H1 (cell line): ENCODE data around the gene ZACN. TPM values are rescaled to one million over a fixed set of nuclear protein-coding genes. Genes with fewer than 3 reads are reported as not detected.

Source experiments
- CTCF ChIA-PET: fragments of 300-600 bp; sonication (Branson Sonifier 250); formaldehyde crosslinking; loops from one replicate; lab custom pipeline; 2021; ENCODE audit not compliant: partially characterized antibody; lab: Charles Lee
- POLR2A ChIA-PET: fragments of 300-600 bp; sonication (Branson Sonifier 250); formaldehyde crosslinking; loops from one replicate; lab custom pipeline; 2021; ENCODE audit warnings: inconsistent platforms; ENCODE audit not compliant: partially characterized antibody; lab: Charles Lee
- DNase-seq, 2 experiments: peaks; one replicate each; pipeline versions ENCODE4 v3.0.0 to v3.0.0-alpha.2; 2010 to 2022; ENCODE audit warnings: low spot score in 2 of 2, low read depth in 1 of 2, mixed read lengths in 1 of 2
- FAIRE-seq: peaks from 2 replicates; lab custom pipeline; 2011; peaks lifted over from hg19 to GRCh38; lab: Jason Lieb, UNC
- H2AFZ ChIP-seq: 2 replicates; pipeline ENCODE4 v1.8.1; 2012; ENCODE audit warnings: low read length, inconsistent platforms
- H2AK5ac ChIP-seq: 2 replicates; pipeline ENCODE4 v1.6.1; 2013; ENCODE audit warnings: low read depth, low read length
- H2BK120ac ChIP-seq: replicated peaks from 2 replicates; pipeline ENCODE3; 2013; ENCODE audit warnings: low read depth, low read length, inconsistent platforms
- H2BK12ac ChIP-seq: 2 replicates; pipeline ENCODE4 v1.6.1; 2013; ENCODE audit warnings: low read depth, low read length
- H2BK15ac ChIP-seq: 2 replicates; pipeline ENCODE4 v1.6.1; 2013; ENCODE audit warnings: low read length
- H2BK20ac ChIP-seq: 2 replicates; pipeline ENCODE4 v1.6.1; 2013; ENCODE audit warnings: low read length
- H2BK5ac ChIP-seq: 2 replicates; pipeline ENCODE4 v1.6.1; 2013; ENCODE audit warnings: low read depth, low read length
- H3K14ac ChIP-seq: 2 replicates; pipeline ENCODE4 v1.6.1; 2013; ENCODE audit warnings: inconsistent platforms; ENCODE audit not compliant: insufficient read length
- H3K18ac ChIP-seq: 2 replicates; pipeline ENCODE4 v1.6.1; 2013; ENCODE audit warnings: low read length; ENCODE audit errors: extremely low read depth
- H3K23ac ChIP-seq: 2 replicates; pipeline ENCODE4 v1.6.1; 2013; ENCODE audit warnings: inconsistent platforms; ENCODE audit not compliant: insufficient read length
- H3K23me2 ChIP-seq: 2 replicates; pipeline ENCODE4 v1.6.1; 2013; ENCODE audit warnings: low read depth, low read length
- H3K27ac ChIP-seq: 2 replicates; pipeline ENCODE4 v1.6.1; 2011; ENCODE audit warnings: low read depth, low read length, inconsistent platforms
- H3K27me3 ChIP-seq, 4 experiments: replicated peaks in 1 of 4; 1 replicate in 1 of 4; 2 replicates in 3 of 4; pipeline versions ENCODE4 v1.6.1 to v1.8.1; 2011 to 2013; ENCODE audit warnings: low read length in 3 of 4, mild to moderate bottlenecking in 3 of 4, inconsistent platforms in 2 of 4, mixed read lengths in 2 of 4, moderate library complexity in 1 of 4; ENCODE audit not compliant: control insufficient read depth in 3 of 4, insufficient read depth in 3 of 4; ENCODE audit errors: extremely low read depth in 1 of 4
- H3K36me3 ChIP-seq, 4 experiments: 2 replicates each; pipeline versions ENCODE4 v1.6.1 to v1.8.1; 2011 to 2013; ENCODE audit warnings: mild to moderate bottlenecking in 4 of 4, low read length in 3 of 4, moderate library complexity in 2 of 4, control low read depth in 1 of 4, inconsistent platforms in 1 of 4; ENCODE audit not compliant: insufficient read depth in 4 of 4, control insufficient read depth in 2 of 4
- H3K4ac ChIP-seq: replicated peaks from 2 replicates; pipeline ENCODE3; 2013; ENCODE audit warnings: low read length, low read depth, mixed read lengths, inconsistent platforms; ENCODE audit not compliant: insufficient read length
- H3K4me1 ChIP-seq, 4 experiments: replicated peaks in 1 of 4; 1 replicate in 1 of 4; 2 replicates in 3 of 4; pipeline versions ENCODE4 v1.6.1 to v1.8.1; 2011 to 2013; ENCODE audit warnings: low read length in 3 of 4, inconsistent platforms in 2 of 4, mixed read lengths in 1 of 4; ENCODE audit not compliant: insufficient read depth in 4 of 4, control insufficient read depth in 3 of 4
- H3K4me2 ChIP-seq, 2 experiments: 2 replicates each; pipeline versions ENCODE4 v1.6.1 to v1.8.1; 2011 to 2013; ENCODE audit warnings: low read depth in 2 of 2, low read length in 2 of 2, control low read depth in 1 of 2, inconsistent platforms in 1 of 2, mild to moderate bottlenecking in 1 of 2; ENCODE audit not compliant: insufficient read depth in 1 of 2
- H3K4me3 ChIP-seq, 4 experiments: fragments of 200-600, 300-600 bp in 1 of 4; sonication (generic), shearing (Covaris generic), sonication (Bioruptor Twin) in 1 of 4; 2 replicates each; pipeline versions ENCODE4 v1.5.1 to v1.8.1; 2011 to 2016; ENCODE audit warnings: low read length in 4 of 4, low read depth in 3 of 4, control low read depth in 2 of 4, inconsistent platforms in 2 of 4, mild to moderate bottlenecking in 2 of 4, mixed read lengths in 1 of 4, moderate library complexity in 1 of 4; ENCODE audit not compliant: insufficient read depth in 2 of 4; ENCODE audit errors: extremely low read depth in 1 of 4
- H3K56ac ChIP-seq: replicated peaks from 2 replicates; pipeline ENCODE3; 2013; ENCODE audit warnings: low read depth, mild to moderate bottlenecking, mixed read lengths, low read length, inconsistent platforms; ENCODE audit not compliant: insufficient read length
- H3K79me1 ChIP-seq: 2 replicates; pipeline ENCODE4 v1.6.1; 2013; ENCODE audit warnings: low read depth, low read length, control low read depth
- H3K79me2 ChIP-seq, 2 experiments: 2 replicates each; pipeline versions ENCODE4 v1.6.1 to v1.8.1; 2012 to 2013; ENCODE audit warnings: low read length in 2 of 2, mild to moderate bottlenecking in 2 of 2, inconsistent platforms in 1 of 2; ENCODE audit not compliant: insufficient read depth in 2 of 2, control insufficient read depth in 1 of 2
- H3K9ac ChIP-seq, 4 experiments: replicated peaks in 1 of 4; 1 replicate in 1 of 4; 2 replicates in 3 of 4; pipeline versions ENCODE4 v1.6.1 to v1.8.1; 2011 to 2013; ENCODE audit warnings: low read depth in 3 of 4, low read length in 3 of 4, control low read depth in 2 of 4, mild to moderate bottlenecking in 2 of 4, moderate library complexity in 2 of 4, inconsistent platforms in 1 of 4; ENCODE audit errors: extremely low read depth in 1 of 4
- H3K9me3 ChIP-seq, 2 experiments: 2 replicates each; pipeline versions ENCODE4 v1.6.1 to v1.8.1; 2012 to 2013; ENCODE audit warnings: mild to moderate bottlenecking in 2 of 2, moderate library complexity in 2 of 2, control low read depth in 1 of 2, inconsistent platforms in 1 of 2, low read depth in 1 of 2, low read length in 1 of 2, mixed read lengths in 1 of 2; ENCODE audit not compliant: insufficient read depth in 2 of 2
- H4K20me1 ChIP-seq, 2 experiments: replicated peaks in 1 of 2; 2 replicates each; pipeline versions ENCODE3 to v1.8.1; 2011 to 2013; ENCODE audit warnings: inconsistent platforms in 2 of 2, low read length in 2 of 2, mild to moderate bottlenecking in 1 of 2; ENCODE audit not compliant: insufficient read depth in 2 of 2, control insufficient read depth in 1 of 2
- H4K5ac ChIP-seq: 2 replicates; pipeline ENCODE4 v1.6.1; 2013; ENCODE audit warnings: low read length, low read depth, mixed read lengths, inconsistent platforms; ENCODE audit not compliant: insufficient read length
- H4K8ac ChIP-seq: 2 replicates; pipeline ENCODE4 v1.8.0; 2013; ENCODE audit warnings: mild to moderate bottlenecking, moderate library complexity, low read length, inconsistent platforms; ENCODE audit not compliant: insufficient read depth; ENCODE audit errors: extremely low read depth
- H4K91ac ChIP-seq: replicated peaks from 2 replicates; pipeline ENCODE3; 2013; ENCODE audit warnings: low read length, mixed read lengths, inconsistent platforms; ENCODE audit not compliant: insufficient read length
- CBX5 ChIP-seq: fragments of 300-800, 300-1000 bp; sonication (generic); IDR thresholded peaks from 2 replicates; pipeline ENCODE4 v1.7.1; 2016; ENCODE audit warnings: antibody characterized with exemption, low read length, low read depth
- CTBP2 ChIP-seq: IDR thresholded peaks from 2 replicates; pipeline ENCODE4 v1.7.0; 2011; ENCODE audit warnings: borderline replicate concordance, mild to moderate bottlenecking, moderate library complexity, mixed read lengths, low read length; ENCODE audit not compliant: insufficient read depth, insufficient read length
- EP300 ChIP-seq, 2 experiments: IDR thresholded peaks; 1 replicate in 1 of 2; 2 replicates in 1 of 2; pipeline ENCODE4 v1.6.1; 2011 to 2012; ENCODE audit warnings: low read depth in 2 of 2, low read length in 2 of 2, mild to moderate bottlenecking in 2 of 2, borderline replicate concordance in 1 of 2, inconsistent platforms in 1 of 2, moderate library complexity in 1 of 2
- PHF8 ChIP-seq: fragments of 200-600 bp; sonication (generic); conservative IDR thresholded peaks from 2 replicates; pipeline ENCODE4 v1.7.1; 2012; ENCODE audit warnings: low read depth, mild to moderate bottlenecking, inconsistent platforms, low read length, moderate library complexity
- POLR2A ChIP-seq, 2 experiments: IDR thresholded peaks; 1 replicate in 1 of 2; 2 replicates in 1 of 2; pipeline ENCODE4 v1.6.1; 2011; ENCODE audit warnings: low read depth in 2 of 2, low read length in 2 of 2, mild to moderate bottlenecking in 2 of 2; ENCODE audit errors: control extremely low read depth in 1 of 2
- RXRA ChIP-seq: IDR thresholded peaks from 2 replicates; pipeline ENCODE4 v1.6.1; 2011; ENCODE audit warnings: low read depth, mild to moderate bottlenecking, low read length, moderate library complexity; ENCODE audit not compliant: insufficient read depth
- SIN3A ChIP-seq, 2 experiments: IDR thresholded peaks in 1 of 2; conservative IDR thresholded peaks in 1 of 2; 2 replicates each; pipeline ENCODE4 v1.6.1; 2011 to 2012; ENCODE audit warnings: low read length in 2 of 2, improper control_type of control experiment in 1 of 2, low read depth in 1 of 2, mild to moderate bottlenecking in 1 of 2
- SP1 ChIP-seq: IDR thresholded peaks from 2 replicates; pipeline ENCODE4 v1.6.1; 2011; ENCODE audit warnings: low read depth, low read length
- WGBS, 2 experiments: shearing (Covaris generic) in 1 of 2; methylation state at CpG; one replicate each; pipeline versions ENCODE4 v1.1.6 to v1.1.7; 2013 to 2015; ENCODE audit warnings: low lambda C conversion rate in 2 of 2, mixed read lengths in 2 of 2, inconsistent platforms in 1 of 2, low coverage in 1 of 2, missing lambda C conversion rate in 1 of 2; ENCODE audit not compliant: insufficient replicate concordance in 2 of 2, insufficient coverage in 1 of 2, insufficient read length in 1 of 2; ENCODE audit errors: extremely low coverage in 1 of 2, missing lambda C conversion rate in 1 of 2; 5-methylcytosine and 5-hydroxymethylcytosine counted together
- polyA plus RNA-seq, 7 experiments: library from polyadenylated mRNA; depleted of rRNA in 3 of 7; stranded (reverse) in 5 of 7; unstranded in 2 of 7; fragments of >200 nt in 5 of 7; fragments of 200-250 nt in 2 of 7; gene quantifications; 1 replicate in 5 of 7; 2 replicates in 1 of 7; 4 replicates in 1 of 7; pipeline versions ENCODE4 v1.2.1 to v1.2.3, GENCODE V29; 2011 to 2013; ENCODE audit warnings: missing spikeins in 2 of 7, mixed read lengths in 2 of 7
- total RNA-seq: library from RNA; stranded (reverse); fragmentation: NEBNext Ultra II Directional; extraction: Animal tissue kit (Norgen Biotek cat#: 25700); gene quantifications from 2 replicates; pipeline ENCODE4 v1.2.1, GENCODE V29; 2021
- TF ChIP-seq, protein P1 (sequence below): IDR thresholded peaks from 2 replicates; pipeline ENCODE4 v1.6.1; 2012; ENCODE audit warnings: low read length, inconsistent platforms

The ZACN gene
- total and polyA plus RNA-seq, 2 of the 8 experiments (the other 6 are each of a cell fraction or from before 2014, with no cell fraction given) = 0.26 TPM; not detected in 1

DNA sequence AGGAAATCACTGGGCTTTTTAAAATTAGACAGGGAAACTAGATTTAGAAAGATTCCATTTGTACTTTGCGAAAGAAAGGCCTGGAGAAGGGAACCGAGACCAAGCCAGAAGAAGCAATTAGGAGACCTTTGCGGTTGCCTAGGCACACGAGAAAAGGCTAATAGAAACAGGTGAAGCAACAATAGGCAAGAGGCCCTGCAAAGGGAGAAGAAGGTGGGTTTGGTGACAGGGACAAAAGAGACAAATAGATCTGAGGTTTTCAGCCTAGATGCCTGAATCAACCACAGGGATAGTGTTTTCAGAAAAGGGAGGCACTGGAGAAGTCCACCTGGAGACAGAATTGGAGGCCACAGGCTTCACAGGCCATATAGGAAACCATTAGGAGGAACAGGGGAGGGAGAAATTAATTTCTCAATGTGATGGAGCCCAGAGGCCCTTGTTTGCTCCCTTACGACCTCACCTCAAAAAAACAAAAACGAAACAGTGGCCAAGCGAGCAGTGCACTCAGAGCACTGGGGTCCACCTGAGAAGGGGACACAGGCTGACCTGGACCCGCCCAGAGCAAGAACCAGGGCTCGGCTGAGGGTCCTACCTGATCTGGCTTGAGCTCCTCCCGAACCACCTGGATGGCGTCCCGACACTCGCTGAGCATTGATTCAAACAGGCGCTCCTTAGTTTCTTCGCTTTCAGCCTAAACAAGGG, 29.0 kb upstream of the ZACN start:
- H3K23me2 ChIP-seq = no peaks in the 10 kb centered on the region
- H2AK5ac ChIP-seq = no peak overlapping the region
- no peak overlapping the region for H3K18ac ChIP-seq
- H4K8ac ChIP-seq = no peak overlapping the region
- H3K23ac ChIP-seq = no peak overlapping the region
- 91% methylated on average over 15 of the region's 15 CpGs; no CpG with 5 or more reads in 1 of the 2 experiments for WGBS, 2 experiments
- H3K79me1 ChIP-seq = no peaks in the 10 kb centered on the region; the same call in 1 of the 2 replicates
- no peak overlapping the region for H2AFZ ChIP-seq
- H2BK15ac ChIP-seq = no peak overlapping the region
- peaks cover 17 to 69% (median 44%) of the 10 kb centered on the region in 4 experiments for H3K36me3 ChIP-seq
- H3K56ac ChIP-seq = no peak overlapping the region
- no peak overlapping the region for H2BK5ac ChIP-seq
- H3K9ac ChIP-seq = no peak overlapping the region
- DNase-seq (no peak), FAIRE-seq (no peak)
- no peaks in the 10 kb centered on the region for H4K20me1 ChIP-seq
- H3K27ac ChIP-seq = no peak overlapping the region
- H3K4ac ChIP-seq = no peak overlapping the region
- ChIA-PET CTCF (interaction anchor here (0.5 to 1.7 kb wide), 6 partner anchors 12 to 1029 kb away, joined by 3 to 6 read pairs (median 4); no protein-coding TSS in a partner anchor), POLR2A (interaction anchor here (0.7 to 1.6 kb wide), 3 partner anchors 8 to 112 kb away, joined by 3 to 5 read pairs (median 5); no protein-coding TSS in a partner anchor)
- no peak overlapping the region for H3K14ac ChIP-seq
- no peak overlapping the region for H2BK120ac ChIP-seq
- H3K79me2 ChIP-seq = no peaks in the 10 kb centered on the region
- H3K4me1 ChIP-seq = peaks cover 0 to 2% (median 0%) of the 10 kb centered on the region in 4 experiments; a peak in 1 of 7 replicates
- no peak overlapping the region for H3K4me3 ChIP-seq
- H3K9me3 ChIP-seq = no peaks in the 10 kb centered on the region
- no peak overlapping the region for H4K91ac ChIP-seq
- H3K4me2 ChIP-seq = no peak overlapping the region
- H2BK20ac ChIP-seq = no peak overlapping the region
- H4K5ac ChIP-seq = no peak overlapping the region
- no peaks in the 10 kb centered on the region for H3K27me3 ChIP-seq
- no peak overlapping the region for H2BK12ac ChIP-seq
- TF ChIP-seq PHF8 (no peak), SIN3A (conservative IDR thresholded peaks at IDR 0.05 in 1 of 2, IDR thresholded peaks at IDR 0.05 in 1 of 2; ENCODE audit: low read depth in 1 of 2, low read length in 2 of 2) (no peak), SP1 (no peak), CBX5 (no peak), POLR2A (IDR thresholded peaks at IDR 0.05; ENCODE audit: control extremely low read depth in 1 of 2, low read depth in 2 of 2, low read length in 2 of 2) (no peak), RXRA (no peak), EP300 (IDR thresholded peaks at IDR 0.05; ENCODE audit: borderline replicate concordance in 1 of 2, low read depth in 2 of 2, low read length in 2 of 2) (no peak), CTBP2 (no peak)
- TF ChIP-seq, protein P1, sequence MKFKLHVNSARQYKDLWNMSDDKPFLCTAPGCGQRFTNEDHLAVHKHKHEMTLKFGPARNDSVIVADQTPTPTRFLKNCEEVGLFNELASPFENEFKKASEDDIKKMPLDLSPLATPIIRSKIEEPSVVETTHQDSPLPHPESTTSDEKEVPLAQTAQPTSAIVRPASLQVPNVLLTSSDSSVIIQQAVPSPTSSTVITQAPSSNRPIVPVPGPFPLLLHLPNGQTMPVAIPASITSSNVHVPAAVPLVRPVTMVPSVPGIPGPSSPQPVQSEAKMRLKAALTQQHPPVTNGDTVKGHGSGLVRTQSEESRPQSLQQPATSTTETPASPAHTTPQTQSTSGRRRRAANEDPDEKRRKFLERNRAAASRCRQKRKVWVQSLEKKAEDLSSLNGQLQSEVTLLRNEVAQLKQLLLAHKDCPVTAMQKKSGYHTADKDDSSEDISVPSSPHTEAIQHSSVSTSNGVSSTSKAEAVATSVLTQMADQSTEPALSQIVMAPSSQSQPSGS = no peak
